ENCODE measurements around the gene KIAA0319L. TPM values are rescaled to one million over a fixed set of nuclear protein-coding genes. Genes with fewer than 3 reads are reported as not detected.

KIAA0319L gene
- total RNA-seq, 4 donors from 2014 or later: 65.8 to 123 (median 111) TPM

DNA sequence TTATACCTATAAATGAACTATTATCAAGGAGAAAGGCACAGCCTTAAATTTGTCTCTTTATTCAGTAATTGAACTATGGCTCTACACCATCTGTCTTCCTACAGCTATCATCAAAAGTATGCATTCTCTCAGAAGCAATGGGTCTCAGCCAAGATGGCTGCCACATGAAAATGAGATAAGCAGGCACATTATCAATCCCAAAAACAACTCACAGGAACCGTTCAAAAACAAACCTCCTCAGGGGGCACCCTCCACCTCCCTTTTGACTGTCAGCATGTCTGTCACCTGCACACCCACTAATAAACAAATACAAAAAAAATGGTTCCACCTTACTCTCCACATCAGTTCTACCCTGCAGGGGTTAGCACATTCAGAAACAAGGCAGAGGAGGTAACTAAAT is 23.6 kb downstream of the KIAA0319L start:
- Histone ChIP-seq H3K27me3 (no peaks in the 10 kb centered on the region), H3K27ac (no peak overlapping the region), H3K4me1 (peaks cover 9 to 29% of the 10 kb centered on the region in 2 donors), H3K36me3 (no peaks in the 10 kb centered on the region), H3K9me3 (no peaks in the 10 kb centered on the region), H3K4me3 (replicated peaks in 1 of 3) (no peak overlapping the region)
- TF ChIP-seq, protein P1, sequence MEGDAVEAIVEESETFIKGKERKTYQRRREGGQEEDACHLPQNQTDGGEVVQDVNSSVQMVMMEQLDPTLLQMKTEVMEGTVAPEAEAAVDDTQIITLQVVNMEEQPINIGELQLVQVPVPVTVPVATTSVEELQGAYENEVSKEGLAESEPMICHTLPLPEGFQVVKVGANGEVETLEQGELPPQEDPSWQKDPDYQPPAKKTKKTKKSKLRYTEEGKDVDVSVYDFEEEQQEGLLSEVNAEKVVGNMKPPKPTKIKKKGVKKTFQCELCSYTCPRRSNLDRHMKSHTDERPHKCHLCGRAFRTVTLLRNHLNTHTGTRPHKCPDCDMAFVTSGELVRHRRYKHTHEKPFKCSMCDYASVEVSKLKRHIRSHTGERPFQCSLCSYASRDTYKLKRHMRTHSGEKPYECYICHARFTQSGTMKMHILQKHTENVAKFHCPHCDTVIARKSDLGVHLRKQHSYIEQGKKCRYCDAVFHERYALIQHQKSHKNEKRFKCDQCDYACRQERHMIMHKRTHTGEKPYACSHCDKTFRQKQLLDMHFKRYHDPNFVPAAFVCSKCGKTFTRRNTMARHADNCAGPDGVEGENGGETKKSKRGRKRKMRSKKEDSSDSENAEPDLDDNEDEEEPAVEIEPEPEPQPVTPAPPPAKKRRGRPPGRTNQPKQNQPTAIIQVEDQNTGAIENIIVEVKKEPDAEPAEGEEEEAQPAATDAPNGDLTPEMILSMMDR (IDR thresholded peaks at IDR 0.05): no peak
- TF ChIP-seq POLR2A (IDR thresholded peaks at IDR 0.05): no peak
- intact Hi-C loops (cut with DNase I): loop anchor here (5.0 kb wide), 1 partner anchor 71 kb away; no protein-coding TSS in a partner anchor
- WGBS, 2 donors: 35 to 37% methylated on average over 1 of the region's 1 CpG
- DNase-seq: no peak

- 71 to 73% methylated on average over 1 of the region's 1 CpG for WGBS, 2 donors
- no peak overlapping the region for H3K27ac ChIP-seq
These were observed 24.5 kb downstream of the KIAA0319L start for GRCh38 chr1:35532497-35533223.

DNA sequence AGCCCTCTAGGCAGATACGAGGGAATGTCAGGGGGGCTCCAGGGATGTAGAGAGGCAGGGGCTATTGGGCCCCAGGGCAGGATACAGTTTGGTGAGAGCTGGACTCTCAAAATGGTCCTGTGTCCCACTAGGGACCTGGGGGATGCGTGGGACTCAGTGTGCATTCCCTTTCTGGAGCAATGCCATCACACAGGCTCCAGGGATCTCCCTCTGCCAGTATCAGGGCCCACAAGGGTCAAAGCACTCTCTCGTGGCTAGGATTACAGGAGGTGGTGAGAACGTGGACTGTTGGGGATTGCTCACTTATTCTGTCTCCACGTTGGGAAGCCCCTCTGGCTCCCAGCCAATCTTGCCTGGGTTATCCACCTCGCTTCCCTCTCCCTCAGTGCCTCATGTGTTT is 25.8 kb downstream of the KIAA0319L start:
- Histone ChIP-seq H3K4me1 (peaks cover 9 to 10% of the 10 kb centered on the region in 2 donors), H3K27ac (no peak overlapping the region), H3K4me3 (replicated peaks in 1 of 3) (no peak overlapping the region), H3K9me3 (no peaks in the 10 kb centered on the region), H3K36me3 (no peaks in the 10 kb centered on the region), H3K27me3 (no peaks in the 10 kb centered on the region)
- intact Hi-C loops (cut with DNase I): loop anchor here (5.0 kb wide), 1 partner anchor 69 kb away; no protein-coding TSS in a partner anchor
- WGBS, 2 donors: 75 to 78% methylated on average over 5 to 6 of the region's 6 CpGs
- DNase-seq: no peak
- TF ChIP-seq, protein P1 (IDR thresholded peaks at IDR 0.05): no peak
- no peak for TF ChIP-seq POLR2A (IDR thresholded peaks at IDR 0.05)

More at GRCh38 chr1:35532497-35533223, 24.5 kb downstream of the KIAA0319L start:
- no peaks in the 10 kb centered on the region for H3K27me3 ChIP-seq
- H3K4me1 ChIP-seq: peaks cover 9 to 21% of the 10 kb centered on the region in 2 donors
- intact Hi-C loops (cut with DNase I): loop anchor here (5.0 kb wide), 1 partner anchor 70 kb away; no protein-coding TSS in a partner anchor
- no peak overlapping the region for H3K4me3 ChIP-seq (replicated peaks in 1 of 3)
- no peak for DNase-seq
- TF ChIP-seq, protein P1 (IDR thresholded peaks at IDR 0.05): no peak
- no peak for TF ChIP-seq POLR2A (IDR thresholded peaks at IDR 0.05)
- H3K36me3 ChIP-seq: no peaks in the 10 kb centered on the region
- no peaks in the 10 kb centered on the region for H3K9me3 ChIP-seq

DNA sequence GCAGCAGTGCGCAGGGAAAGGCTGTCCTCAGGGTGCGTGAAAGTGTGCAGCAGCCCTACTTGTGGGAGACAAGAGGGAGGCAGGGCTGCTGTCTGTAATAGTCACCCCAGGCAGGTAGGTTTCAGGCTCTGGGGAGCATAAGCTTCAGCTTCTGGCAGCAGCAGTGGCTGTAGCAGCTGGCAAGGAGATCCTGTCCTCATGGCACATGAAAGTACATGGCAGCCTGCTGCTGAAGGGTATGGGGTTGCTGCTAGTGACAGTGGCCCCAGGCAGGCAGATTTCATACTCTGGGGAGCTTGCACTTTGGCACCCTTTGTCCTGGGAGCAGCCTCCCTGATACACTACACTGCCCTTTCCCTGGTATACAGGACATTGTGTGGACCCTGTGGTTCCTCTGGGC is 26.3 kb downstream of the KIAA0319L start:
- Histone ChIP-seq H3K27me3 (no peaks in the 10 kb centered on the region), H3K27ac (no peak overlapping the region), H3K4me3 (replicated peaks in 1 of 3) (no peak overlapping the region), H3K9me3 (no peaks in the 10 kb centered on the region), H3K4me1 (peaks cover 9 to 10% of the 10 kb centered on the region in 2 donors), H3K36me3 (no peaks in the 10 kb centered on the region)
- intact Hi-C loops (cut with DNase I): loop anchor here (5.0 kb wide), 1 partner anchor 69 kb away; no protein-coding TSS in a partner anchor
- TF ChIP-seq, protein P1 (IDR thresholded peaks at IDR 0.05): no peak
- TF ChIP-seq POLR2A (IDR thresholded peaks at IDR 0.05): no peak
- 94% methylated on average over 2 of the region's 2 CpGs; no CpG with 5 or more reads in 1 of the 2 donors for WGBS, 2 donors
- no peak for DNase-seq

- intact Hi-C loops (cut with DNase I): loop anchor here (5.0 kb wide), 1 partner anchor 68 kb away; no protein-coding TSS in a partner anchor
- H3K27ac ChIP-seq: no peak overlapping the region
- H3K4me3 ChIP-seq (replicated peaks in 1 of 3): no peak overlapping the region
- no peaks in the 10 kb centered on the region for H3K27me3 ChIP-seq
- H3K4me1 ChIP-seq: peaks cover 9 to 10% of the 10 kb centered on the region in 2 donors
- DNase-seq: no peak
- TF ChIP-seq, protein P1 (IDR thresholded peaks at IDR 0.05): no peak
- TF ChIP-seq POLR2A (IDR thresholded peaks at IDR 0.05): no peak
- no peaks in the 10 kb centered on the region for H3K36me3 ChIP-seq
- no peaks in the 10 kb centered on the region for H3K9me3 ChIP-seq
- WGBS, 2 donors: 77 to 78% methylated on average over 5 of the region's 5 CpGs
These were observed 27.0 kb downstream of the KIAA0319L start for GRCh38 chr1:35530168-35530567.

All from thyroid gland (tissue), 4 donors.